HG03571 (cell line): ENCODE measurements around the gene MAP3K4.

Experiments used
- ATAC-seq: cut with Tn5 transposase; IDR thresholded peaks from one replicate; pipeline ENCODE4 v1.9.1; 2021; ENCODE audit not compliant: unreplicated experiment

MAP3K4 gene

GRCh38 chr6:161080263-161080970, 88.8 kb downstream of the MAP3K4 start:
- ATAC-seq = no peak

GRCh38 chr6:161082215-161082614, 90.6 kb downstream of the MAP3K4 start:
- ATAC-seq = no peak

GRCh38 chr6:161085246-161085645, 93.7 kb downstream of the MAP3K4 start:
- no peak for ATAC-seq

GRCh38 chr6:161088676-161089328, 97.2 kb downstream of the MAP3K4 start:
- no peak for ATAC-seq

GRCh38 chr6:161091151-161091550, 99.6 kb downstream of the MAP3K4 start:
- no peak for ATAC-seq

- ATAC-seq = no peak
Observed at GRCh38 chr6:161091972-161092701, 100.6 kb downstream of the MAP3K4 start.

- ATAC-seq = no peak
Observed at GRCh38 chr6:161094955-161095354, 103.4 kb downstream of the MAP3K4 start.

- no peak for ATAC-seq
Observed at GRCh38 chr6:161095916-161096315, 104.3 kb downstream of the MAP3K4 start.

GRCh38 chr6:161100072-161100471, 108.5 kb downstream of the MAP3K4 start:
- no peak for ATAC-seq

GRCh38 chr6:161101517-161101916, 109.9 kb downstream of the MAP3K4 start:
- no peak for ATAC-seq

- no peak for ATAC-seq
Observed at GRCh38 chr6:161103475-161103874, 111.9 kb downstream of the MAP3K4 start.

GRCh38 chr6:161104966-161105365, 113.4 kb downstream of the MAP3K4 start:
- no peak for ATAC-seq

- ATAC-seq = no peak
Observed at GRCh38 chr6:161105408-161105807, 113.8 kb downstream of the MAP3K4 start.

GRCh38 chr6:161107779-161108730, 116.5 kb downstream of the MAP3K4 start:
- ATAC-seq = no peak

- ATAC-seq = no peak
Observed at GRCh38 chr6:161108916-161109315, 117.3 kb downstream of the MAP3K4 start.

GRCh38 chr6:161109366-161109765, 117.8 kb downstream of the MAP3K4 start:
- no peak for ATAC-seq

GRCh38 chr6:161110028-161110779, 118.6 kb downstream of the MAP3K4 start:
- ATAC-seq = no peak

- no peak for ATAC-seq
Observed at GRCh38 chr6:161111261-161111660, 119.7 kb downstream of the MAP3K4 start.

GRCh38 chr6:161115468-161115867, 123.9 kb downstream of the MAP3K4 start:
- no peak for ATAC-seq

- ATAC-seq = no peak
Observed at GRCh38 chr6:161116554-161116953, 125.0 kb downstream of the MAP3K4 start.
